Choroid plexus epithelial cell (primary cell): ENCODE data around the gene ATP7A.
"Not testable (repeated sequence)": the region's sequence is repeated elsewhere in the genome, so short reads cannot be mapped to it uniquely, and the experiment has no call there.

Experiments
- DNase-seq: peaks from one replicate; pipeline ENCODE4 v3.0.0-alpha.2; 2010; ENCODE audit warnings: low read depth
- H3K4me3 ChIP-seq: 2 replicates; pipeline ENCODE4 v1.5.1; 2011; ENCODE audit warnings: low read depth, mild to moderate bottlenecking, control low read depth, low read length, moderate library complexity
- CTCF ChIP-seq: conservative IDR thresholded peaks from 2 replicates; pipeline ENCODE4 v1.5.1; 2011; ENCODE audit warnings: low read depth, mild to moderate bottlenecking, control low read depth, inconsistent platforms, low read length, moderate library complexity

The ATP7A gene

DNA sequence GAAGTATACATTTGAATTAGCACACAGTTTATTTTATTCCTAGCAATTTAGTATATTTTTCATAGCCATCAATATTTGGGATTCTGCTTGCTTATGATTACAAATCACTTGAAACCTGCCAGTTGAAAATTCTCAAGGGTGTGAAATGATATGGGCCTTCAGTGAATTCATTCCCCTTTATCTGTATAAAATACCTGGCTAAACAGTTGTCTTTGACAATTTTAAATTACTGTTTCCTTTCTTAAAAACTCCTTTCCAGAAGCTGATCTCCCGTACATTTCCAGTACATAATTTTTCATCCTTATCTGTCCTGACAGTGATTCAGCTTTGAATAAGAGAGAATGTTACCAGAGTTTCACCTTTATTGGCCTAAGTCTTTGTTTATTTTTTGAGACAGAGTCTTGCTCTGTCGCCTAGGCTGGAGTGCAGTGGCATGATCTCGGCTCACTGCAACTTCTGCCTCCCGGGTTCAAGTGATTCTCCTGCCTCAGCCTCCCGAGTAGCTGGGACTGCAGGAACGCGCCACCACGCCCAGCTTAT is 13.9 kb downstream of the ATP7A start:
- no peak for TF ChIP-seq CTCF
- H3K4me3 ChIP-seq = no peak overlapping the region
- no peak for DNase-seq

- no peak overlapping the region for H3K4me3 ChIP-seq
- TF ChIP-seq CTCF = no peak
- no peak for DNase-seq
These were observed 15.3 kb downstream of the ATP7A start for GRCh38 chrX:77925764-77926163.

DNA sequence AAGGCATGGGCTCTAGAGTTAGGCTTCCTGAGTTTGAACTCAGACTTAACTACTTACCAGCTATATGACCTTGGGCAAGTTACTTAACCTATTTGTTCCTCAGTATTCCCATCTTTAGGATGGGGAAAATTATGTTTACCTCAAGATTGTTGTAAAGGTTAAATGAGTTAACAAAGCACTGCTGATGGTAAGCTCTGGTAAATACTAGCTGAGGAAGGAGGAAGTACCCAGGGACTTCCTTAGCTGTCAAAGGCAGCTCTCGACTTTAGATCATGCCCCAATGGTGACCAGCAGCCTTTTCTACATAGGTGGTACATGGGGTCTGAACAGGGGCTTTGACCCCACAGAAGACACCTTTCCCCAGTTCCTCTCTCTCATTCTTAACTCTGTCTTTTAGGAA is 20.1 kb downstream of the ATP7A start:
- H3K4me3 ChIP-seq = no peak overlapping the region
- DNase-seq = no peak
- no peak for TF ChIP-seq CTCF

DNA sequence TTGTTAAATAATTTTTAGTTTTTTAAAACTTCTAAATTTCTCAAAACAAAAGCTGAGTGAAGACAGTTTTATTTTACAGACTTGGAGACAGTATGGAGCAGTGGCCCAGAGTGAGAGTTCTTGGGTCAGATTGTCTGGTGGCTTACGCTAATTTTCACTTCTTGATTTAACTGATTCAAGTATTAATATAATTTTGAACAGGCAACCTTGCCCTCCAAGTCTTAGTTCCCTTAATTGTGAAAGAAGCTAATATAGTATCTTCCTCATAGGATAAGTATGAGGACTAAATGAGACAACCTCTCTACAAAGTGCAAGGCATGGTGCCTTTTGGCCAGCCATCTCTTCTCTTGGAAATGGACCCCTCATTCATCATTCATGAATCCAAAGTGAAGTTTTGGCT is 25.4 kb downstream of the ATP7A start:
- no peak for TF ChIP-seq CTCF
- DNase-seq = no peak
- H3K4me3 ChIP-seq = no peak overlapping the region

DNA sequence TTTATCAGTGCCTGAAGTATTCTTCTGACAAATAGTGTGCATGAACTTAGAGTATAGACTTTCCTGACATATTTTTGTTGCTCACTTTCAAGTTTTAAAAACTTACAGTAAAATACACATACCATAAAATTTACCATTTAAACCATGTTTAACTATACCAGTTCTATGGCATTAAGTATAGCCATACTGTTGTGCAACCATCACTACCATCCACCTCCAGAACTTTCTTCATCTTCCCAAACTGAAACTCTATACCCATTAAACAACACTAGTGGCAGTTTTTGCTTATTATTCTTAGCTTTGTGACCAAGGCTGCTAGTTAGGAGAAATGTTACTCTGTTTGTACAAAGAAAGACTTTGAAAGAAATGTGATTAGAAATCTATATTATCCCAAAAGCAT is 25.8 kb downstream of the ATP7A start:
- DNase-seq = no peak
- no peak for TF ChIP-seq CTCF
- no peak overlapping the region for H3K4me3 ChIP-seq

- H3K4me3 ChIP-seq = no peak overlapping the region
- DNase-seq = peak; percentile 52
- TF ChIP-seq CTCF = no peak
These were observed 26.8 kb downstream of the ATP7A start for GRCh38 chrX:77937291-77937690.

- no peak for TF ChIP-seq CTCF
- no peak for DNase-seq
- no peak overlapping the region for H3K4me3 ChIP-seq
These were observed 27.7 kb downstream of the ATP7A start for GRCh38 chrX:77938083-77938680.

DNA sequence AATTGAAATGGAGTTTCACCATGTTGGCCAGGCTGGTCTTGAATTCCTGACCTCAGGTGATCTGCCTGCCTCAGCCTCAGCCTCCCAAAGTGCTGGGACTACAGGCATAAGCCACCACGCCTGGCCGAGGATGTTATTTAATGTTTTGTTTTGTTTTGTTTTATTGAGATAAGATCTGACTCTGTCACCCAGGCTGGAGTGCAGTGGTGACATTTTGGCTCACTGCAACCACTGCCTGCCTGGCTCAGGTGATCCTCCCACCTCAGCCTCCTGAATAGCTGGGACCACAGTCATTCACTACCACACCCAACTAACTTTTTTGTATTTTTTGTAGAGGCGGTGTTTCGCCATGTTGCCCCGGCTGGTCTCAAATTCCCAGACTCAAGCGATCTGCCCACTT is 34.5 kb downstream of the ATP7A start:
- not testable (repeated sequence) for H3K4me3 ChIP-seq, DNase-seq
